CD14-positive monocyte (primary cell): ENCODE measurements around the gene ACBD5. TPM values are rescaled to one million over a fixed set of nuclear protein-coding genes. Genes with fewer than 3 reads are reported as not detected.
A peak's percentile ranks its signal among the peaks of the same experiment; 100 is the strongest.

Experiments
- DNase-seq, 3 donors: peaks; one replicate each; pipeline ENCODE4 v3.0.0-alpha.2; 2011 to 2022
- H2AFZ ChIP-seq: 2 replicates; pipeline ENCODE4 v1.6.0; 2012; ENCODE audit warnings: mild to moderate bottlenecking, low read depth, low read length, inconsistent platforms; ENCODE audit not compliant: insufficient read depth, poor library complexity, severe bottlenecking
- H3K27ac ChIP-seq, 2 donors: 1 replicate in 1 of 2; 2 replicates in 1 of 2; pipeline ENCODE4 v1.5.1; 2012 to 2013; ENCODE audit warnings: low read length in 2 of 2, control low read depth in 1 of 2, inconsistent platforms in 1 of 2, low read depth in 1 of 2, mild to moderate bottlenecking in 1 of 2
- H3K27me3 ChIP-seq, 2 donors: one replicate each; pipeline versions ENCODE4 v1.6.0 to v1.6.1; 2011 to 2013; ENCODE audit warnings: low read length in 2 of 2; ENCODE audit not compliant: control insufficient read depth in 2 of 2, insufficient read depth in 2 of 2
- H3K36me3 ChIP-seq, 2 donors: replicated peaks in 1 of 2; 1 replicate in 1 of 2; 2 replicates in 1 of 2; pipeline versions ENCODE4 v1.5.1 to v1.6.1; 2012 to 2013; ENCODE audit warnings: low read length in 2 of 2, control low read depth in 1 of 2, inconsistent platforms in 1 of 2, mild to moderate bottlenecking in 1 of 2; ENCODE audit not compliant: insufficient read depth in 2 of 2, control insufficient read depth in 1 of 2
- H3K4me1 ChIP-seq, 2 donors: 1 replicate in 1 of 2; 2 replicates in 1 of 2; pipeline versions ENCODE4 v1.5.1 to v1.6.1; 2012 to 2013; ENCODE audit warnings: low read length in 2 of 2, control low read depth in 1 of 2, inconsistent platforms in 1 of 2, mild to moderate bottlenecking in 1 of 2, moderate library complexity in 1 of 2; ENCODE audit not compliant: insufficient read depth in 2 of 2, control insufficient read depth in 1 of 2
- H3K4me2 ChIP-seq: replicated peaks from 2 replicates; pipeline ENCODE3; 2012; ENCODE audit warnings: low read length, moderate library complexity, mild to moderate bottlenecking; ENCODE audit not compliant: poor library complexity, severe bottlenecking; ENCODE audit errors: extremely low read depth
- H3K4me3 ChIP-seq, 3 experiments: fragments of 200-600 bp in 1 of 3; sonication (generic) in 1 of 3; replicated peaks in 1 of 3; 1 replicate in 2 of 3; 2 replicates in 1 of 3; pipeline ENCODE4 v1.5.1; 2011 to 2013; ENCODE audit warnings: low read length in 3 of 3, mild to moderate bottlenecking in 3 of 3, control low read depth in 2 of 3, low read depth in 2 of 3, inconsistent platforms in 1 of 3, moderate library complexity in 1 of 3
- H3K79me2 ChIP-seq: 2 replicates; pipeline ENCODE4 v1.6.0; 2012; ENCODE audit warnings: mild to moderate bottlenecking, control low read depth, inconsistent platforms, low read length, moderate library complexity; ENCODE audit not compliant: insufficient read depth
- H3K9ac ChIP-seq: 2 replicates; pipeline ENCODE4 v1.6.0; 2017; ENCODE audit warnings: low read length, mild to moderate bottlenecking; ENCODE audit not compliant: insufficient read depth, poor library complexity, severe bottlenecking
- H3K9me3 ChIP-seq, 2 donors: replicated peaks in 1 of 2; 1 replicate in 1 of 2; 2 replicates in 1 of 2; pipeline versions ENCODE4 v1.5.1 to v1.6.1; 2012 to 2013; ENCODE audit warnings: low read length in 2 of 2, control low read depth in 1 of 2; ENCODE audit not compliant: control insufficient read depth in 1 of 2, insufficient read depth in 1 of 2
- H4K20me1 ChIP-seq: 2 replicates; pipeline ENCODE4 v1.6.0; 2012; ENCODE audit warnings: mild to moderate bottlenecking, low read length, control low read depth, moderate library complexity; ENCODE audit not compliant: insufficient read depth
- H3K27ac Mint-ChIP-seq, 7 donors: one replicate each; pipeline ENCODE4 v1.8.0; 2020; ENCODE audit warnings: mild to moderate bottlenecking in 7 of 7, mixed read lengths in 7 of 7, moderate library complexity in 6 of 7, inconsistent platforms in 2 of 7
- H3K27me3 Mint-ChIP-seq, 3 donors: one replicate each; pipeline ENCODE4 v1.8.0; 2021 to 2022; ENCODE audit warnings: low read depth in 3 of 3, mild to moderate bottlenecking in 3 of 3, mixed read lengths in 3 of 3, moderate library complexity in 3 of 3, inconsistent platforms in 1 of 3
- H3K36me3 Mint-ChIP-seq, 2 donors: one replicate each; pipeline ENCODE4 v1.8.0; 2020; ENCODE audit warnings: mixed read lengths in 2 of 2, inconsistent platforms in 1 of 2, mild to moderate bottlenecking in 1 of 2
- H3K4me1 Mint-ChIP-seq: one replicate; pipeline ENCODE4 v1.8.0; 2020; ENCODE audit warnings: mild to moderate bottlenecking, mixed read lengths
- H3K4me3 Mint-ChIP-seq, 2 donors: one replicate each; pipeline ENCODE4 v1.8.0; 2020; ENCODE audit warnings: mild to moderate bottlenecking in 2 of 2, mixed read lengths in 2 of 2, moderate library complexity in 1 of 2
- H3K9me3 Mint-ChIP-seq, 7 donors: one replicate each; pipeline ENCODE4 v1.8.0; 2020 to 2022; ENCODE audit warnings: mixed read lengths in 7 of 7, mild to moderate bottlenecking in 6 of 7, moderate library complexity in 6 of 7, inconsistent platforms in 2 of 7
- CTCF ChIP-seq: fragments of 200-600 bp; IDR thresholded peaks from one replicate; pipeline ENCODE4 v1.8.0; 2022; ENCODE audit warnings: antibody characterized with exemption, mild to moderate bottlenecking
- WGBS: methylation state at CpG from one replicate; pipeline ENCODE4 v1.1.5; 2013; ENCODE audit warnings: missing lambda C conversion rate; ENCODE audit not compliant: insufficient coverage; 5-methylcytosine and 5-hydroxymethylcytosine counted together
- intact Hi-C, 2 donors: fragments of 100-400 bp; cut with micrococcal nuclease; formaldehyde crosslinking; loops; one replicate each; pipeline versions ENCODE4 v1.15.0 to v1.15.1; 2023
- polyA plus RNA-seq, 3 donors: library from polyadenylated mRNA; depleted of rRNA in 1 of 3; unstranded in 2 of 3; stranded (reverse) in 1 of 3; fragments of 300-500 nt in 2 of 3; fragments of >200 nt in 1 of 3; fragmentation: Illumina TruSeq in 2 of 3; gene quantifications; 1 replicate in 2 of 3; 2 replicates in 1 of 3; pipeline ENCODE4 v1.2.3, GENCODE V29; 2012 to 2021

Gene ACBD5
- polyA plus RNA-seq, 3 donors, result 13.6 to 17.5 (median 15.5) TPM

GRCh38 chr10:27169849-27170248, 70.7 kb downstream of the ACBD5 start:
- intact Hi-C loops, result no loop called here
- H3K27ac Mint-ChIP-seq, result peak overlapping the region in 1 of 7 donors; percentile 26

GRCh38 chr10:27158421-27158820, 82.2 kb downstream of the ACBD5 start:
- Mint-ChIP-seq H3K27me3 (no peaks in the 10 kb centered on the region), H3K4me3 (no peak overlapping the region), H3K4me1 (peaks cover 19% of the 10 kb centered on the region), H3K9me3 (peaks cover 0 to 10% (median 0%) of the 10 kb centered on the region in 7 donors), H3K36me3 (peaks cover 28 to 34% of the 10 kb centered on the region in 2 donors), H3K27ac (peak overlapping the region in 3 of 7 donors; percentile 23 to 46 (median 44))
- Histone ChIP-seq H3K4me1 (peaks cover 11 to 14% of the 10 kb centered on the region in 2 donors), H3K4me3 (no peak overlapping the region), H4K20me1 (no peaks in the 10 kb centered on the region), H3K9me3 (no peaks in the 10 kb centered on the region), H3K36me3 (peaks cover 35 to 53% of the 10 kb centered on the region in 2 donors), H3K27ac (peak overlapping the region in 1 of 2 donors; percentile 32), H3K79me2 (peaks cover 48% of the 10 kb centered on the region), H3K9ac (no peak overlapping the region), H2AFZ (no peak overlapping the region), H3K4me2 (no peak overlapping the region), H3K27me3 (no peaks in the 10 kb centered on the region)
- no peak for DNase-seq
- intact Hi-C loops, result no loop called here
- TF ChIP-seq CTCF, result no peak

More at GRCh38 chr10:27169849-27170248, 70.7 kb downstream of the ACBD5 start:
- Histone ChIP-seq H3K27me3 (no peaks in the 10 kb centered on the region), H3K9ac (no peak overlapping the region), H2AFZ (no peak overlapping the region), H3K4me1 (no peaks in the 10 kb centered on the region), H3K27ac (no peak overlapping the region), H3K9me3 (no peaks in the 10 kb centered on the region), H3K36me3 (peaks cover 72 to 90% of the 10 kb centered on the region in 2 donors), H3K79me2 (no peaks in the 10 kb centered on the region), H3K4me3 (no peak overlapping the region), H4K20me1 (no peaks in the 10 kb centered on the region), H3K4me2 (no peak overlapping the region)
- no CpG with 5 or more reads among the region's 4 CpGs for WGBS
- no peaks in the 10 kb centered on the region for H3K27me3 Mint-ChIP-seq
- no peaks in the 10 kb centered on the region for H3K4me1 Mint-ChIP-seq
- no peaks in the 10 kb centered on the region for H3K9me3 Mint-ChIP-seq
- no peak overlapping the region for H3K4me3 Mint-ChIP-seq
- TF ChIP-seq CTCF, result no peak
- no peak for DNase-seq
- H3K36me3 Mint-ChIP-seq, result peaks cover 60 to 91% of the 10 kb centered on the region in 2 donors
